ENCODE results near the gene CLDN8. TPM values are rescaled to one million over a fixed set of nuclear protein-coding genes. Genes with fewer than 3 reads are reported as not detected.

CLDN8 gene
- not detected for total RNA-seq

DNA sequence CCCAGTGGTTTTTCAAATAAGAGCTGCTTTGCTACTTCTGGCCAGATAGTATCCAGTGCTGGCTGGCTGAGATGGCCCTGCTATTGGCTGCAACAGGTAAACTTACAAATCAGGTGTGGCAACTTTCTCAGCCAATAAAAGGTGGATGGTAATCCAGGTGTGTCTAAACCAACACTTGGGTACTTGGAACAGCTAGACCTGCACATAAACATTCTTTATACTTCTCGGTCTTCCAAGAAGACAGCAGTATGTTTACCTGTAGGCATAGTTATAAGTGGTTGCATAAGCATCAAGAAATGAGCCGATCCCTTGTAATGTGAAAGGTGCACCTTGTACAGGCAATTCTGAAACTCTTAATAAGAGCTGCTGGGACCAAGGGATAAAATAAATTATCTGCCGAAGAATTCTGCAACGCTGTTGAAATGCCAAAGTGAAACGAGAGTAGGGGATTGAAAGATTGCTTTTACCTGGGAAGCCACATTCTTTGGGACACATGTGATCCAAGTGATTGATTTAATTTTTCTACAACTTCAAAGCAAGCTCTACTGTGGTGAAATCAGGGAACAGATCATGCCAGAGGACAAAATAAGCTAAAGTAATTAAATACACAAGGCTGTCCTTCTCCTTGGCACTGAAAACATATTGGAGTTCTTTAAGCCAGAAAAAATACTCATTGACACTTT is at the start of gene CLDN8:
CLDN8 (minus strand) TSS at position 57 of the 683 bp plus-strand sequence. CDS start 172 bp downstream, outside the sequence.
- H3K27ac Mint-ChIP-seq = no peak within 1 kb of the TSS
- no peak within 1 kb of the TSS for H3K4me3 Mint-ChIP-seq
- CTCF ChIA-PET = no interaction called here
- DNase-seq (no peak), ATAC-seq (no peak)
- no peaks in the 10 kb centered on the region for H3K9me3 Mint-ChIP-seq (ENCODE audit: low read depth)
- H3K36me3 Mint-ChIP-seq = no peaks in the 10 kb centered on the region
- no peaks in the 10 kb centered on the region for H3K27me3 Mint-ChIP-seq
- no peaks in the 10 kb centered on the region for H3K4me1 Mint-ChIP-seq

DNA sequence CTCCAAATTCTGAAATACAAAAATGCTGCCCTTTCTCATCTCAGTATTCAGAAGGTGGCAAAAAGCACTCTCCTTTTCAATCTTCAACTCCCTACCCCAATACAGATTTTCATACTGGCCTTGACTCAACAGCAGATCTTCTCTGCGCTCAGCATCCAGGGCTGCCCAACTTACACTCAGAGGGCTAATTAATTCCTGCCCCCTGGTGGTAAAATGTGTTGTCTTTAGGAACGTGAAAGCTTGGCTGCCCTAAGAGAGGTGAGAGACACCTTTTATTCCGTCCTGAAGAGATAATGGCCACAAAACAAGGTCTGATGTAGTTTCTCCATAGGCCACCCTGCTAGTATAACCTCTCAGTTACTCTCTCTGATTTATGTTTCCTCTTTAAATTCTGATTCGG is 41.9 kb upstream of the CLDN8 start:
- Mint-ChIP-seq H3K4me3 (no peak overlapping the region), H3K27ac (no peak overlapping the region), H3K36me3 (no peaks in the 10 kb centered on the region), H3K4me1 (no peaks in the 10 kb centered on the region), H3K27me3 (no peaks in the 10 kb centered on the region), H3K9me3 (ENCODE audit: low read depth) (no peaks in the 10 kb centered on the region)
- CTCF ChIA-PET = no interaction called here
- ATAC-seq = no peak
- DNase-seq = no peak

DNA sequence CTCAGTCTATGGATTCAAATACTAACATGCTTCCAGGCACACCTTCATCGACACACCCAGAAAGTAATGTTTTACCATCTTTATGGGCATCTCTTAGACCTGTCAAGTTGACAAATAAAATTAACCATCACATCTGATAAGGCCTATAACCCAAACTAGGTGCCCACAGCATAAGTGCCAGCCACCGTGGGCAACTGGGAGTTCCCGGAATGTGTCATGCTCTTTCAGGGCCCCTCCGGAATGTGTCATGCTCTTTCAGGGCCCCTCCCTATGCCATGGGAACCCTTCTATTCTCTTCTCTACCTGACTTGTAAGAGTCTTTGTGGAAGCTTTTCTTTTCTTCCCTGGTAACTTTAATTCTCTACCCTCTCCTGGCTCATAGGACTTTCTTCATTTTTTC is 40.2 kb upstream of the CLDN8 start:
- Mint-ChIP-seq H3K27ac (no peak overlapping the region), H3K27me3 (no peaks in the 10 kb centered on the region), H3K9me3 (ENCODE audit: low read depth) (peaks cover 2% of the 10 kb centered on the region), H3K4me3 (no peak overlapping the region), H3K4me1 (no peaks in the 10 kb centered on the region), H3K36me3 (no peaks in the 10 kb centered on the region)
- ATAC-seq (no peak), DNase-seq (no peak)
- CTCF ChIA-PET = no interaction called here

DNA sequence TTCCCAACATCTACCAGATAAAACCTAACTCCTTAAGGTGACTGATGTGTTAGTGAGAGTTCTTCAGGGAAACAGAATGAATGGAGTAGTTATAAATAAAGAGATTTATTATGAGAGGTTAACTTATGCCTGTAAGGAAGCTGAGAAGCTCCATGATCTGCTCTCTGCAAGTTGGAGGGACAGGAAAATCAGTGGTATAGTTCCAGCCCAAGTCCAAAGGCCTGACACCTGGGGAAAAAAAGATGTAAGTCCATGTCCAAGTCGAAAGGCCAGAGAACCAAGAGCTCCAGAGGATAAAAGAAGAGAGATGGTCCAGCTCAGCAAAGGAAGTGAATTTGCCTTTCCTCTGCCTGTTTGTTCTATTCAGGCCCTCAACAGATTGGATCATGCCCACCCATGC is 39.8 kb upstream of the CLDN8 start:
- H3K36me3 Mint-ChIP-seq = no peaks in the 10 kb centered on the region
- H3K27ac Mint-ChIP-seq = no peak overlapping the region
- CTCF ChIA-PET = no interaction called here
- no peak for ATAC-seq
- peaks cover 2% of the 10 kb centered on the region for H3K9me3 Mint-ChIP-seq (ENCODE audit: low read depth)
- no peaks in the 10 kb centered on the region for H3K27me3 Mint-ChIP-seq
- H3K4me3 Mint-ChIP-seq = no peak overlapping the region
- no peak for DNase-seq
- H3K4me1 Mint-ChIP-seq = no peaks in the 10 kb centered on the region

DNA sequence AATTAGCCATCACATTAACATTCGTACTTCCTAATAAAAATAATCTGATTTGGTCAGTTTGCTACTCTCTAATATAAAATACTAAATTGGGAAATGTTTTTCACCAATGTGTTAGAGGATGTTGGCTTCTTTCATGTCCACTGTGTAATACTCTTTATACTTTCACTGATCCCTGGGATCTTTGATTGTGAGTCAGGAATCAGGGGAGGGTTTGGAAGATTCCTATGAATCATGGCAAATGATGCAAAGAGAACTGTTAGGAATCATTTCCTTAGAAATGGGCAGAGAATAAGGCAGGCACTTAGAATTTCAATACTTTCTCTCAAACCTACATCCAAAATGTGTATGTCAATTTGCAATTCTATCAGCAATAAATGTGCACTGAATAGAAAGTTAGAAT is 35.9 kb upstream of the CLDN8 start:
- ATAC-seq (no peak), DNase-seq (no peak)
- Mint-ChIP-seq H3K27ac (no peak overlapping the region), H3K36me3 (no peaks in the 10 kb centered on the region), H3K27me3 (no peaks in the 10 kb centered on the region), H3K9me3 (ENCODE audit: low read depth) (peaks cover 2% of the 10 kb centered on the region), H3K4me1 (no peaks in the 10 kb centered on the region), H3K4me3 (no peak overlapping the region)
- CTCF ChIA-PET = no interaction called here

DNA sequence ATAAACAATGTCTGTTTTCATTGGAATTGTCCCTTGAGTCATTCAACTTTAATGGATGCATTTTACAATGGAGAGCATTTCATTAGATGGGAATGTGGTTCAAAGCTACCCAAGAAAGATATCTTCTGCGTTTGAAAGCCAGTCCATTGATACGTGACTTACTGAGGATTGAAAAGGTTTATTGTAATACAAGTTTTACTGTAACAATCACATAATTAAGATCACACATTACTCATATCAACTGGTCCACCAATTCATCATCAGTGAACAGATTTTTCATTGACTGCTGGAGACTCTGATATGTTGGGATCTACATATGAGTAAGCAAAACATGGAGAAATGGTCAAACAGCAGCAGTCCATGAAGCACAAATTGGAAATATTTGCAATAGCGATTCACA is 34.0 kb upstream of the CLDN8 start:
- DNase-seq = no peak
- no peak for ATAC-seq
- H3K9me3 Mint-ChIP-seq (ENCODE audit: low read depth) = peaks cover 2% of the 10 kb centered on the region
- H3K27ac Mint-ChIP-seq = no peak overlapping the region
- H3K4me3 Mint-ChIP-seq = no peak overlapping the region
- no peaks in the 10 kb centered on the region for H3K4me1 Mint-ChIP-seq
- CTCF ChIA-PET = no interaction called here
- H3K27me3 Mint-ChIP-seq = no peaks in the 10 kb centered on the region
- H3K36me3 Mint-ChIP-seq = no peaks in the 10 kb centered on the region

DNA sequence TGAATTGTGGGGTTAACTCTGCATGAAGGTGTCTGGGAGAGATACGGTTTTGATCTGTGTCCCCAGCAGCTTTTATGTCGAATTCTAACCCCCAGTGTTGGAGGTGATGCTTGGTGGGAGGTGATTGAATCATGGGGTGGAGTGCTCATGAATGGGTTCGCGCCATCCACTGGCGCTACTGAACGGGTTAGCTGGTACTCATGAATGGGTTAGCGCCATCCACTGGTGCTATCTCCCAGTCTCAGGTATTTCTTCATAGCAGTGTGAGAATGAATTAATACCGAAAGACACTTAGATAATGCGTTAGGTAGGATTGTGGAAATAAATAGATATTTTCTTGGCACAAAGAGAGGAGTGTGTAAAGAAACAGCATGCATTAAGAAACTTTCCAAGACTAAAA is 32.9 kb upstream of the CLDN8 start:
- no peaks in the 10 kb centered on the region for H3K27me3 Mint-ChIP-seq
- DNase-seq (no peak), ATAC-seq (no peak)
- H3K36me3 Mint-ChIP-seq = no peaks in the 10 kb centered on the region
- peaks cover 4% of the 10 kb centered on the region for H3K9me3 Mint-ChIP-seq (ENCODE audit: low read depth)
- CTCF ChIA-PET = no interaction called here
- no peak overlapping the region for H3K4me3 Mint-ChIP-seq
- H3K27ac Mint-ChIP-seq = no peak overlapping the region
- H3K4me1 Mint-ChIP-seq = no peaks in the 10 kb centered on the region

DNA sequence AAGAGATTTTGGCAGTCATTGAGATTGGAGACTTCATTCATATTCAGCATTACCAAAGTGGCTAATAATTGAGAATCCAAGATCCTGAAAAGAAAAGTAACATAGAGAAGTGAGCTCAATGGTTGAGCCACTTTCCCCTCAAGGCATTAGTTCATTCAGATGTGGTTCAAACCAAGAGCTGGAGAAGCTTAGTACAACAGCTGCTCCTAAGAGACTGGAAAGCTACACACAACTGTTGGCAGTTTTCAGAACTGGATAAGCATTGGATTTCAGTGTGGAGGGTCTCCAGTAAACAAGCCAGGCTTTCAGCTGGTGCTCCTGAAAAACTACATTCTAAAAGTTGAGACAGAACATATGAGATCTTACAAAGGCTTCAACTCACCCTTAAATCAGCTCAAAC is 29.2 kb upstream of the CLDN8 start:
- H3K27me3 Mint-ChIP-seq = no peaks in the 10 kb centered on the region
- H3K4me1 Mint-ChIP-seq = no peaks in the 10 kb centered on the region
- CTCF ChIA-PET = no interaction called here
- DNase-seq (no peak), ATAC-seq (no peak)
- no peak overlapping the region for H3K4me3 Mint-ChIP-seq
- H3K9me3 Mint-ChIP-seq (ENCODE audit: low read depth) = peaks cover 2% of the 10 kb centered on the region
- no peak overlapping the region for H3K27ac Mint-ChIP-seq
- no peaks in the 10 kb centered on the region for H3K36me3 Mint-ChIP-seq

DNA sequence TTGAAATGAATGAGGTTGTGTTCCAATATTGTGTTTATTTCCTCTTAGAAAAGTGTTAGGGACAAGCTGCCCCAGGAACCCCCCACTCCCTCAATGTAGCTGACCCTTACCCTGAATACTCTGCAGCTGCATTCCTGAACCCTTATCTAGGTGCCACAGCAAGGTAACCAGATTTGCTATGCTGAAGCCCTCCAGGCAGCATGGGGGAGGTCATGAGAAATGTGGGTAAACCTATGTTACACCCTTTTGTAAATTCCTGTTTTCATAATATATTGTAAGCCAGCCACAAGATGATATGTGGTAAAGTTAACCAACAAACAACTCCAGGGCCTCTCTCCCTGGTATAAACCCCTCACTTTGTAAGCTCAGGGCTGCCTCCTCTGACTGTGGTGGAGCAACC is 27.8 kb upstream of the CLDN8 start:
- Mint-ChIP-seq H3K27ac (no peak overlapping the region), H3K4me3 (no peak overlapping the region), H3K36me3 (no peaks in the 10 kb centered on the region), H3K27me3 (no peaks in the 10 kb centered on the region), H3K9me3 (ENCODE audit: low read depth) (peaks cover 2% of the 10 kb centered on the region), H3K4me1 (no peaks in the 10 kb centered on the region)
- ATAC-seq (no peak), DNase-seq (no peak)
- CTCF ChIA-PET = no interaction called here

DNA sequence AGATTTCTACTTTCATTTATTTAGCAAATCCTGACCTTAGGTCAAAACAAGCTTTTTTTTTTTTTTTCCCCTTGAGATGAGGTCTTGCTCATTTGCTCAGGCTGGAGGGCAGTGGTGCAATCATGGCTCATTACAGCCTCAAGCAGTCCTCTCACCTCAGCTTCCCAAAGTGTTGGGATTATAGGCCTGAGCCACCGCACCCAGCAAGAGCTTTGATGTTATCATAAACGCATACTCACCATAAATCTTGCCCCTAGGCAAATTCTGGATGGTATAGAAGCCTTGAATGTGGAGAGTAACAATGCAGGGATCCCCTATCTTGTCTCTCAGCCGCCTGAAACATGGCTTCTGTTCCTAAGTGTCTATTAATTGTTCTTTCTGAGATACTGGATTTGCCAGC is 24.8 kb upstream of the CLDN8 start:
- CTCF ChIA-PET = no interaction called here
- no peak for ATAC-seq

DNA sequence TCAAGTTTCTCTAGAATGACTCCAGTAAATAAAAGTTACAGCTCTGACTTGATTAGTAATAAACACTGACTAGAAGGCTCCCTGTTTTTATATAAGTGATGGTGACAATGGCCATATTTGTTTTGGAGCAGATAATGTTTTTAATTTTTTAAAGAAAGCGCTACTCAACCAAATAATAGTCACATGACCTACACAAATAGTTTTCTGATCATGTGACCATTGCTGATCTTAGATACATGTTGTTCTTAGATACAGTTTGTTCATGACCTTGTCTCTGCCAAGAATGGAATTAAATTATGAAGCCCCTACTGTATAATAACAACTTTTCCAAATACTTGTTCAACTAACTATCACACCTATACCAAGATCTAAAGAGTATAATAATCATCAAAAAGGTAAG is 22.3 kb upstream of the CLDN8 start:
- CTCF ChIA-PET = no interaction called here
- H3K27me3 Mint-ChIP-seq = no peaks in the 10 kb centered on the region
- ATAC-seq (no peak), DNase-seq (no peak)
- H3K4me1 Mint-ChIP-seq = no peaks in the 10 kb centered on the region
- H3K27ac Mint-ChIP-seq = no peak overlapping the region
- no peak overlapping the region for H3K4me3 Mint-ChIP-seq
- no peaks in the 10 kb centered on the region for H3K9me3 Mint-ChIP-seq (ENCODE audit: low read depth)
- H3K36me3 Mint-ChIP-seq = no peaks in the 10 kb centered on the region

More for the DNA sequence above, 24.8 kb upstream of the CLDN8 start:
- H3K9me3 Mint-ChIP-seq (ENCODE audit: low read depth) = peaks cover 2% of the 10 kb centered on the region
- no peaks in the 10 kb centered on the region for H3K4me1 Mint-ChIP-seq
- no peak overlapping the region for H3K4me3 Mint-ChIP-seq
- DNase-seq = no peak
- no peak overlapping the region for H3K27ac Mint-ChIP-seq
- H3K36me3 Mint-ChIP-seq = no peaks in the 10 kb centered on the region
- H3K27me3 Mint-ChIP-seq = no peaks in the 10 kb centered on the region

DNA sequence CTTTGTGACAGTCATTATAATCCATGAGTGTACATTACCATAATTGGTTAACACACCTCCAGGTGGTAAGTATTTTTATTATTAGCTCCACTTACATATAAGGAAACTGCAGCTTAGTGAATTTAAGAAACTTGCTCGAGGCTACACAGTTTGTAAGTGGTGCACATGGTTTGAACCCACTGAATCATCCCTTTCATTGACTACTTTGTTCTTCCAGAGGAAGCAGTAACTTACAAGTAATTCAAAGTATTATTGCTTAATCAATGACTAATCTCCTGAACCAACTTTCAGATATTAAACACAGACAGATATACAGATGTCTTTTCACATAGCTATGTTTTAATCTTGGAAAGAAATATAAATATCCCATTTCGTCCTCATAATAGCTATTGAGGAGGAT is 18.7 kb upstream of the CLDN8 start:
- Mint-ChIP-seq H3K9me3 (ENCODE audit: low read depth) (peaks cover 2% of the 10 kb centered on the region), H3K4me3 (no peak overlapping the region), H3K4me1 (no peaks in the 10 kb centered on the region), H3K36me3 (no peaks in the 10 kb centered on the region), H3K27ac (no peak overlapping the region), H3K27me3 (no peaks in the 10 kb centered on the region)
- no peak for DNase-seq
- no peak for ATAC-seq
- CTCF ChIA-PET = no interaction called here

DNA sequence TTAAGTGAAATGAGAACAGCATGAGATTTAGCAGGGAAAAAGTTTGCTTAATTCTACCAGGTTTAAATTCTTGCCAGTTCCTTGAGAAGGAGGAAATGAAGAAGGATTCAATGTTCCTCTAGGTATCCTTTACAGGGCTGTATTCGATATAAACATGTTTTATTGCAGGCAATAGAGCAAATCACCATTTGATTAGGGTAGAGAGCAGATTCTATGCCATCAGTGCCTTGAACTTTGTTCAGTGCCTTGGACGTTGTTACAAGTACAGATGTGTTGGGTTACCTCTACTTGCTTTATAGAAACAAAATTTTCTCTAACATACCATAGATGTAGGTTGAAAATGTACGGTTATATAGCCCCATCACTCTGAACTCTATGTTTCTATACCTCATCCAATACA is 18.2 kb upstream of the CLDN8 start:
- CTCF ChIA-PET = no interaction called here
- Mint-ChIP-seq H3K36me3 (no peaks in the 10 kb centered on the region), H3K9me3 (ENCODE audit: low read depth) (peaks cover 2% of the 10 kb centered on the region), H3K27ac (no peak overlapping the region), H3K27me3 (no peaks in the 10 kb centered on the region), H3K4me1 (no peaks in the 10 kb centered on the region), H3K4me3 (no peak overlapping the region)
- ATAC-seq = no peak
- no peak for DNase-seq

DNA sequence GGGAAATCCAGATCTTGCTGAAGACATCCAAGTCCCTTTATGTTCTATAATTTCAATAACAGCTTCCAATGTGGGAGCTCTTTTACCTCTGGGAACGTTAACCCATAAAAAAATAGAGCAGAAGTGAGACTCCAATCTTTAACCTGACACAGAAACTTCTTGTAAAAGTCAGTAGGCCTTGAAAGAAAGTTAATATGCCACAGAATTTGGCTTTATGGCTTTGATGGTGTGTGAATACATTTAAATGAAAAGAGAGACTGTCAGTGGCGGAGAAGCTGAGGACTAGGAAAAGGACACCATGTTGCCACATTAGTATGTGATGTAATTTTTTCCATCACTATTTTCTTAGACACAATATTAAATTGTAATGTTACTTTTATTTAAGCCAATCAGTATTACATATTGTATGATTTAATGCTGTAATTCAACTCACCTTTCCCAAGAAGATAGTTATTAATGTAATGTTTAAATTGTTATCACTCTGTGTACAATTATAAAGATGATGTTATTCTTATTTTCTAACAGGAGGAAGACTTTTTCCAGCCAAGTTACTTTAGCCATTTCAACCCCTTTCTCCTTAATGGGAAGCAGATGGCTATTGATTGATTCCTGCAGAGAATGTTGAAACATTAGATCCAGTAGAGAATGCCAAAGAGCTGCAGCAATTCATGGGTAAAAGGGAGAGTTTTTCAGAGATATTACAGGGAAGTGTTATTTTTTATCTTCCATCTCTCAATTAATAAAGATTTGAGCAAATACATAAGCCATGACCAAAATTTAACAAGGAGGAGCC is 17.5 kb upstream of the CLDN8 start:
- no peak for DNase-seq
- H3K9me3 Mint-ChIP-seq (ENCODE audit: low read depth) = peaks cover 2% of the 10 kb centered on the region
- H3K27me3 Mint-ChIP-seq = no peaks in the 10 kb centered on the region
- CTCF ChIA-PET = no interaction called here
- no peak for ATAC-seq
- H3K4me3 Mint-ChIP-seq = no peak overlapping the region
- H3K36me3 Mint-ChIP-seq = no peaks in the 10 kb centered on the region
- H3K4me1 Mint-ChIP-seq = no peaks in the 10 kb centered on the region
- H3K27ac Mint-ChIP-seq = no peak overlapping the region
